ENCODE results near the gene NOS1AP. TPM values are rescaled to one million over a fixed set of nuclear protein-coding genes. Genes with fewer than 3 reads are reported as not detected.

Gene NOS1AP
- polyA plus RNA-seq, 1 experiment, result 0.04 TPM

DNA sequence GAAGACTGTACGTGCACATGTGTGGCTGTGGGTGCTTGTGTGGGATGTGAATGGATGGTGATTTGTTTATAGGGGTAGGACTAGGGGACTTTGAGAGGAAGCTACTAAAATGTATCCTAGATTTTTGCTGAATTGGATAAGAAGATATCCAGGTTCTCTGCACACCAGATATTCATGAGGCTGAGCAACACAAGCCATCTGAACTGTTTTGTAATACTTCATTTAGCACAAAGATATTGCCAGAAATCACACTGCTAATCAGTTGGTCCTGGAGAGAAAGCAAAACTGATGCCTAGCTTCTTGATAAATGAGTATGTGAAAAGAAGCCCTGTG, 135.3 kb downstream of the NOS1AP start:
- H3K9me3 ChIP-seq (ENCODE audit: control insufficient read depth, insufficient read depth, low read length), result no peaks in the 10 kb centered on the region
- DNase-seq (ENCODE audit: low read depth, low spot score), result no peak
- TF ChIP-seq CTCF (IDR thresholded peaks at IDR 0.05; ENCODE audit: low read depth, low read length), result no peak
- H3K27me3 ChIP-seq (ENCODE audit: control insufficient read depth, insufficient read depth, low read length), result peaks cover 5% of the 10 kb centered on the region
- CTCF ChIA-PET, result no interaction called here
- POLR2A ChIA-PET, result interaction anchor here (1.0 kb wide), 1 partner anchor 13 kb away, joined by 3 read pairs; no protein-coding TSS in a partner anchor
- no peak overlapping the region for H3K27ac ChIP-seq (ENCODE audit: low read depth, low read length)
- no peak overlapping the region for H3K4me3 ChIP-seq (ENCODE audit: low read depth, low read length)

DNA sequence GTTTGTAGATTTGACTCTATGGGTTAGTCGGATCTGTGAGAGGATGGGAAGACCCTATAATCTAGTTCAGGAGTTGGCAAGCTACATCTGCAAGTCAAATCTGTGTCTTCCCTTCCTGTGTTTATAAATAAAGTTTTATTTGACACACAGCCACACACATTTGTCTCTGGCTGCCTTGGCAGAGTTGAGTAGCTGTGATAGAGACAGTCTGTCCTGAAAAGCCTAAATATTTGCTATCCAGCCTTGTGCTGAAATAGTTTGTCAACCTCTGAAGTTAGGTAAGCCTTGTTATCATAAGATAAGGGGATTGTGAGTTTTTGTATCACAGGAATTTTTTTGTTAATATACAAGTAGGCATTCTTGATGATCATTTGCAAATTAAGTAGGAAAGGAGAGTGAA, 136.8 kb downstream of the NOS1AP start:
- ChIA-PET CTCF (no interaction called here), POLR2A (no interaction called here)
- TF ChIP-seq CTCF (IDR thresholded peaks at IDR 0.05; ENCODE audit: low read depth, low read length), result no peak
- no peaks in the 10 kb centered on the region for H3K9me3 ChIP-seq (ENCODE audit: control insufficient read depth, insufficient read depth, low read length)
- H3K27me3 ChIP-seq (ENCODE audit: control insufficient read depth, insufficient read depth, low read length), result peaks cover 5% of the 10 kb centered on the region
- H3K4me3 ChIP-seq (ENCODE audit: low read depth, low read length), result no peak overlapping the region
- H3K27ac ChIP-seq (ENCODE audit: low read depth, low read length), result no peak overlapping the region
- DNase-seq (ENCODE audit: low read depth, low spot score), result no peak

GRCh38 chr1:162206749-162207635, 137.5 kb downstream of the NOS1AP start:
- ChIA-PET CTCF (no interaction called here), POLR2A (no interaction called here)
- DNase-seq (ENCODE audit: low read depth, low spot score), result no peak
- Histone ChIP-seq H3K4me3 (ENCODE audit: low read depth, low read length) (no peak overlapping the region), H3K27ac (ENCODE audit: low read depth, low read length) (no peak overlapping the region), H3K9me3 (ENCODE audit: control insufficient read depth, insufficient read depth, low read length) (no peaks in the 10 kb centered on the region), H3K27me3 (ENCODE audit: control insufficient read depth, insufficient read depth, low read length) (peaks cover 5% of the 10 kb centered on the region)
- TF ChIP-seq CTCF (IDR thresholded peaks at IDR 0.05; ENCODE audit: low read depth, low read length), result no peak

- POLR2A ChIA-PET, result no interaction called here
- CTCF ChIA-PET, result no interaction called here
Measured at GRCh38 chr1:162207862-162208261, 138.4 kb downstream of the NOS1AP start.

More at GRCh38 chr1:162207862-162208261, 138.4 kb downstream of the NOS1AP start:
- H3K27me3 ChIP-seq (ENCODE audit: control insufficient read depth, insufficient read depth, low read length), result peaks cover 3% of the 10 kb centered on the region
- H3K9me3 ChIP-seq (ENCODE audit: control insufficient read depth, insufficient read depth, low read length), result no peaks in the 10 kb centered on the region
- H3K27ac ChIP-seq (ENCODE audit: low read depth, low read length), result no peak overlapping the region
- no peak overlapping the region for H3K4me3 ChIP-seq (ENCODE audit: low read depth, low read length)
- no peak for DNase-seq (ENCODE audit: low read depth, low spot score)
- TF ChIP-seq CTCF (IDR thresholded peaks at IDR 0.05; ENCODE audit: low read depth, low read length), result no peak
